Measurements from ENCODE around the gene TNS1. TPM values are rescaled to one million over a fixed set of nuclear protein-coding genes. Genes with fewer than 3 reads are reported as not detected.

Gene TNS1
- polyA plus RNA-seq, 1 of the 3 experiments (the other 2 are of a cell fraction), result 12.1 TPM

DNA sequence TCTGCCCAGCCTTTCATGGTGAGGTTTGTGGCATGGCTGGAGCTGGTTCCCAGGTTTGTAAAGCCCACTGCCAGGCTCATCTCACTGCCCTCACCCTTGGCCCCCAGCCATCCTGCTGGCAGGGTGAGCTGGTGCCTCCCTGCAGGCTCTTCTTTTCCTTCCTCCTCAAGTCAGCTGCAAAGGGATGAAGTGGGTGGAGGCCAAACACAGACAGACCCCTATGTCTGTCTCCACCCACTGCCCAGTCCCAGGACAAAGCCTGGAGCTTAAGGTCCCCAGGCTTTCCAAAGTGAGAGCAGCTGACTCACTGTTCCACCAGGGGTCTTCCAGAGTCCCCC is 92.0 kb downstream of the TNS1 start:
- H3K36me3 ChIP-seq (replicated peaks in 1 of 2; ENCODE audit: control insufficient read depth in 1 of 2, insufficient read depth in 2 of 2, low read length in 1 of 2), result peaks cover 3 to 24% of the 10 kb centered on the region in 2 experiments
- H3K4me3 ChIP-seq (ENCODE audit: low read depth in 2 of 2, low read length in 1 of 2), result no peak overlapping the region
- CTCF ChIA-PET, result interaction anchor here (0.6 to 3.8 kb wide), 5 partner anchors 21 to 125 kb away, joined by 3 to 13 read pairs (median 12); no protein-coding TSS in a partner anchor
- peaks cover 66% of the 10 kb centered on the region for H4K20me1 ChIP-seq (ENCODE audit: insufficient read depth)
- peaks cover 4% of the 10 kb centered on the region for H3F3A ChIP-seq (replicated peaks; ENCODE audit: insufficient read depth)
- no peaks in the 10 kb centered on the region for H3K27me3 ChIP-seq (ENCODE audit: insufficient read depth)
- no peak overlapping the region; the same call in 1 of the 2 replicates for H3K4me2 ChIP-seq
- POLR2A ChIA-PET, result interaction anchor here (0.8 to 1.8 kb wide), 3 partner anchors 22 to 24 kb away, joined by 3 to 7 read pairs (median 6); no protein-coding TSS in a partner anchor
- no peaks in the 10 kb centered on the region for H3K9me3 ChIP-seq
- H3K27ac ChIP-seq (ENCODE audit: low read depth in 2 of 2, low read length in 1 of 2), result peak overlapping the region in 1 of 2 experiments; percentile 76; a peak in 1 of 4 replicates
- no peaks in the 10 kb centered on the region for H3K9me2 ChIP-seq
- no peak for DNase-seq
- no peak overlapping the region for H3K9ac ChIP-seq
- TF ChIP-seq, protein P1, sequence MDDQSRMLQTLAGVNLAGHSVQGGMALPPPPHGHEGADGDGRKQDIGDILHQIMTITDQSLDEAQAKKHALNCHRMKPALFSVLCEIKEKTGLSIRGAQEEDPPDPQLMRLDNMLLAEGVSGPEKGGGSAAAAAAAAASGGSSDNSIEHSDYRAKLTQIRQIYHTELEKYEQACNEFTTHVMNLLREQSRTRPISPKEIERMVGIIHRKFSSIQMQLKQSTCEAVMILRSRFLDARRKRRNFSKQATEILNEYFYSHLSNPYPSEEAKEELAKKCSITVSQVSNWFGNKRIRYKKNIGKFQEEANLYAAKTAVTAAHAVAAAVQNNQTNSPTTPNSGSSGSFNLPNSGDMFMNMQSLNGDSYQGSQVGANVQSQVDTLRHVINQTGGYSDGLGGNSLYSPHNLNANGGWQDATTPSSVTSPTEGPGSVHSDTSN (IDR thresholded peaks at IDR 0.05), result no peak
- TF ChIP-seq, protein P2, sequence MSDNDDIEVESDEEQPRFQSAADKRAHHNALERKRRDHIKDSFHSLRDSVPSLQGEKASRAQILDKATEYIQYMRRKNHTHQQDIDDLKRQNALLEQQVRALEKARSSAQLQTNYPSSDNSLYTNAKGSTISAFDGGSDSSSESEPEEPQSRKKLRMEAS (IDR thresholded peaks at IDR 0.05; ENCODE audit: low read depth), result no peak
- no peak for TF ChIP-seq JUND (IDR thresholded peaks at IDR 0.05)
- TF ChIP-seq, protein P3, sequence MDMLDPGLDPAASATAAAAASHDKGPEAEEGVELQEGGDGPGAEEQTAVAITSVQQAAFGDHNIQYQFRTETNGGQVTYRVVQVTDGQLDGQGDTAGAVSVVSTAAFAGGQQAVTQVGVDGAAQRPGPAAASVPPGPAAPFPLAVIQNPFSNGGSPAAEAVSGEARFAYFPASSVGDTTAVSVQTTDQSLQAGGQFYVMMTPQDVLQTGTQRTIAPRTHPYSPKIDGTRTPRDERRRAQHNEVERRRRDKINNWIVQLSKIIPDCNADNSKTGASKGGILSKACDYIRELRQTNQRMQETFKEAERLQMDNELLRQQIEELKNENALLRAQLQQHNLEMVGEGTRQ (IDR thresholded peaks at IDR 0.05; ENCODE audit: borderline replicate concordance, low read depth, low read length), result no peak
- H3K4me1 ChIP-seq (ENCODE audit: control insufficient read depth in 1 of 2, insufficient read depth in 2 of 2, low read depth in 1 of 2, low read length in 1 of 2), result peaks cover 19 to 66% of the 10 kb centered on the region in 2 experiments; a peak in 2 of 4 replicates
- peaks cover 97% of the 10 kb centered on the region for H3K79me2 ChIP-seq (ENCODE audit: insufficient read depth)
- no peak overlapping the region for H2AFZ ChIP-seq (ENCODE audit: low read depth)

DNA sequence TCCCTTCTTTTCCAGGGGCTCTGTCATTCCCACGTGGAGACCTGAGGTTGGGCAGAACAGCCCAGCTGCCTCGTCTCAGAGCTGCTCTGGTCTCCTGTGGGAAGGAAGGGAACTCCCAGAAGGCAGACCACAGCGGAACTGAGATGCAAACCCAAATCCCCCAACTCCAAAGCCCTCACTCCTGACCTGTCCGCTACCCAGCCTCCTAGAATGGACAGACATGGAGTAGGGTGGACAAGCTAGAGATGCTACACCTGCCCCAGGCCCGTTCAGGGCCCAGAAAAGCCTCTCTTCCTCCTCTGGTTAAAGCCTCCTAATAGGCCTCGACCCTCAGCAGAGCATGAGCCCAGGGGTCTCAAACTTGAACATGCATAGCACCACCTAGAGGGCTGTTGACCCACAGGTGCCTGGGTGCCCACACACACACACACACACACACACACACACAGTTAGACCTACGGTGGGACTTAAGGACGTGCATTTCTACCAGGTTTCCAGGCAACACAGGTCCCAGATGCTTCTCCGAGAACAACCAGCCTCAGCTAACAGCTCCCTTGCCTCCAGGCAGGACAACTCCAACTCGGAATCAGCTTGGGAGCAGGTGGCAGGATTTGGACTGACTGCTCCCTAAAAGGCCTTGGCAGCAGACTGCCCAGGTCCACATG is 93.5 kb downstream of the TNS1 start:
- TF ChIP-seq RAD21 (IDR thresholded peaks at IDR 0.05; ENCODE audit: low read length) (peak; percentile 16; the same call in 1 of the 2 replicates), ELF1 (IDR thresholded peaks at IDR 0.05) (no peak), CHD2 (IDR thresholded peaks at IDR 0.05; ENCODE audit: low read length, partially characterized antibody) (no peak), TEAD4 (IDR thresholded peaks at IDR 0.05; ENCODE audit: borderline replicate concordance, insufficient read depth) (no peak), NRF1 (IDR thresholded peaks at IDR 0.05; ENCODE audit: low read depth, low read length) (no peak), FOSL2 (IDR thresholded peaks at IDR 0.05; ENCODE audit: borderline replicate concordance, low read depth) (no peak), SMC3 (IDR thresholded peaks at IDR 0.05; ENCODE audit: low read depth, low read length) (peak; percentile 21; the same call in 1 of the 2 replicates)
- TF ChIP-seq, protein P4, sequence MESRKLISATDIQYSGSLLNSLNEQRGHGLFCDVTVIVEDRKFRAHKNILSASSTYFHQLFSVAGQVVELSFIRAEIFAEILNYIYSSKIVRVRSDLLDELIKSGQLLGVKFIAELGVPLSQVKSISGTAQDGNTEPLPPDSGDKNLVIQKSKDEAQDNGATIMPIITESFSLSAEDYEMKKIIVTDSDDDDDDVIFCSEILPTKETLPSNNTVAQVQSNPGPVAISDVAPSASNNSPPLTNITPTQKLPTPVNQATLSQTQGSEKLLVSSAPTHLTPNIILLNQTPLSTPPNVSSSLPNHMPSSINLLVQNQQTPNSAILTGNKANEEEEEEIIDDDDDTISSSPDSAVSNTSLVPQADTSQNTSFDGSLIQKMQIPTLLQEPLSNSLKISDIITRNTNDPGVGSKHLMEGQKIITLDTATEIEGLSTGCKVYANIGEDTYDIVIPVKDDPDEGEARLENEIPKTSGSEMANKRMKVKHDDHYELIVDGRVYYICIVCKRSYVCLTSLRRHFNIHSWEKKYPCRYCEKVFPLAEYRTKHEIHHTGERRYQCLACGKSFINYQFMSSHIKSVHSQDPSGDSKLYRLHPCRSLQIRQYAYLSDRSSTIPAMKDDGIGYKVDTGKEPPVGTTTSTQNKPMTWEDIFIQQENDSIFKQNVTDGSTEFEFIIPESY (IDR thresholded peaks at IDR 0.05; ENCODE audit: borderline replicate concordance, low read depth), result no peak
- TF ChIP-seq, protein P5, sequence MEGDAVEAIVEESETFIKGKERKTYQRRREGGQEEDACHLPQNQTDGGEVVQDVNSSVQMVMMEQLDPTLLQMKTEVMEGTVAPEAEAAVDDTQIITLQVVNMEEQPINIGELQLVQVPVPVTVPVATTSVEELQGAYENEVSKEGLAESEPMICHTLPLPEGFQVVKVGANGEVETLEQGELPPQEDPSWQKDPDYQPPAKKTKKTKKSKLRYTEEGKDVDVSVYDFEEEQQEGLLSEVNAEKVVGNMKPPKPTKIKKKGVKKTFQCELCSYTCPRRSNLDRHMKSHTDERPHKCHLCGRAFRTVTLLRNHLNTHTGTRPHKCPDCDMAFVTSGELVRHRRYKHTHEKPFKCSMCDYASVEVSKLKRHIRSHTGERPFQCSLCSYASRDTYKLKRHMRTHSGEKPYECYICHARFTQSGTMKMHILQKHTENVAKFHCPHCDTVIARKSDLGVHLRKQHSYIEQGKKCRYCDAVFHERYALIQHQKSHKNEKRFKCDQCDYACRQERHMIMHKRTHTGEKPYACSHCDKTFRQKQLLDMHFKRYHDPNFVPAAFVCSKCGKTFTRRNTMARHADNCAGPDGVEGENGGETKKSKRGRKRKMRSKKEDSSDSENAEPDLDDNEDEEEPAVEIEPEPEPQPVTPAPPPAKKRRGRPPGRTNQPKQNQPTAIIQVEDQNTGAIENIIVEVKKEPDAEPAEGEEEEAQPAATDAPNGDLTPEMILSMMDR (IDR thresholded peaks at IDR 0.05), result peak; percentile 16
- H3K9me2 ChIP-seq, result no peaks in the 10 kb centered on the region
- no peaks in the 10 kb centered on the region for H3K9me3 ChIP-seq
- peak overlapping the region in 1 of 2 experiments; percentile 76; a peak in 2 of 4 replicates for H3K27ac ChIP-seq (ENCODE audit: low read depth in 2 of 2, low read length in 1 of 2)
- CTCF ChIA-PET, result interaction anchor here (0.6 to 3.8 kb wide), 20 partner anchors 9 to 1019 kb away, joined by 3 to 13 read pairs (median 4); partner anchors contain the start of gene TNS1
- peaks cover 8 to 16% of the 10 kb centered on the region in 2 experiments for H3K36me3 ChIP-seq (replicated peaks in 1 of 2; ENCODE audit: control insufficient read depth in 1 of 2, insufficient read depth in 2 of 2, low read length in 1 of 2)
- H3K4me1 ChIP-seq (ENCODE audit: control insufficient read depth in 1 of 2, insufficient read depth in 2 of 2, low read depth in 1 of 2, low read length in 1 of 2), result peaks cover 19 to 78% of the 10 kb centered on the region in 2 experiments; a peak in 2 of 4 replicates
- H3K9ac ChIP-seq, result no peak overlapping the region
- H2AFZ ChIP-seq (ENCODE audit: low read depth), result no peak overlapping the region
- POLR2A ChIA-PET, result interaction anchor here (0.7 to 1.8 kb wide), 5 partner anchors 9 to 96 kb away, joined by 3 to 8 read pairs (median 6); no protein-coding TSS in a partner anchor
- peaks cover 7% of the 10 kb centered on the region for H3F3A ChIP-seq (replicated peaks; ENCODE audit: insufficient read depth)
- H3K79me2 ChIP-seq (ENCODE audit: insufficient read depth), result peaks cover 94% of the 10 kb centered on the region
- no peak overlapping the region for H3K4me3 ChIP-seq (ENCODE audit: low read depth in 2 of 2, low read length in 1 of 2)
- 89% methylated on average over 5 of the region's 10 CpGs for WGBS (ENCODE audit: low lambda C conversion rate)
- DNase-seq, result peak; percentile 61
- peaks cover 66% of the 10 kb centered on the region for H4K20me1 ChIP-seq (ENCODE audit: insufficient read depth)
- H3K27me3 ChIP-seq (ENCODE audit: insufficient read depth), result no peaks in the 10 kb centered on the region
- H3K4me2 ChIP-seq, result no peak overlapping the region
